AG04449 (cell line): ENCODE data around the gene BCR.
"Not testable (repeated sequence)": the region's sequence is repeated elsewhere in the genome, so short reads cannot be mapped to it uniquely, and the experiment has no call there.

Experiments used
- CTCF ChIA-PET: fragments of 350-600 bp; formaldehyde crosslinking; extraction: SDS; loops from one replicate; lab custom pipeline; 2021; ENCODE audit warnings: antibody characterized with exemption; lab: Yijun Ruan, JAX
- POLR2A ChIA-PET: fragments of 400-600, 350-600 bp; formaldehyde crosslinking; extraction: SDS; loops from one replicate; lab custom pipeline; 2020; ENCODE audit warnings: antibody characterized with exemption, inconsistent platforms; lab: Yijun Ruan, JAX
- DNase-seq: peaks from one replicate; pipeline ENCODE4 v3.0.0-alpha.2; 2010; ENCODE audit warnings: low read depth, low spot score
- H3K4me3 ChIP-seq: 2 replicates; pipeline ENCODE4 v1.5.1; 2011; ENCODE audit warnings: low read depth, mild to moderate bottlenecking, control low read depth, low read length
- TF ChIP-seq, protein P1 (sequence below): IDR thresholded peaks from one replicate; pipeline ENCODE4 v1.5.1; 2011; ENCODE audit warnings: mild to moderate bottlenecking, moderate library complexity, low read length, control low read depth, inconsistent platforms; ENCODE audit not compliant: insufficient read depth; ENCODE audit errors: missing control alignments

Gene BCR

GRCh38 chr22:23361676-23362075 lies 181.4 kb downstream of the BCR start:
- DNase-seq = no peak
- ChIA-PET POLR2A (no interaction called here), CTCF (interaction anchor here (0.6 kb wide), 1 partner anchor 401 kb away, joined by 3 read pairs; the partner anchor contains the start of gene C22orf15)
- TF ChIP-seq, protein P1, sequence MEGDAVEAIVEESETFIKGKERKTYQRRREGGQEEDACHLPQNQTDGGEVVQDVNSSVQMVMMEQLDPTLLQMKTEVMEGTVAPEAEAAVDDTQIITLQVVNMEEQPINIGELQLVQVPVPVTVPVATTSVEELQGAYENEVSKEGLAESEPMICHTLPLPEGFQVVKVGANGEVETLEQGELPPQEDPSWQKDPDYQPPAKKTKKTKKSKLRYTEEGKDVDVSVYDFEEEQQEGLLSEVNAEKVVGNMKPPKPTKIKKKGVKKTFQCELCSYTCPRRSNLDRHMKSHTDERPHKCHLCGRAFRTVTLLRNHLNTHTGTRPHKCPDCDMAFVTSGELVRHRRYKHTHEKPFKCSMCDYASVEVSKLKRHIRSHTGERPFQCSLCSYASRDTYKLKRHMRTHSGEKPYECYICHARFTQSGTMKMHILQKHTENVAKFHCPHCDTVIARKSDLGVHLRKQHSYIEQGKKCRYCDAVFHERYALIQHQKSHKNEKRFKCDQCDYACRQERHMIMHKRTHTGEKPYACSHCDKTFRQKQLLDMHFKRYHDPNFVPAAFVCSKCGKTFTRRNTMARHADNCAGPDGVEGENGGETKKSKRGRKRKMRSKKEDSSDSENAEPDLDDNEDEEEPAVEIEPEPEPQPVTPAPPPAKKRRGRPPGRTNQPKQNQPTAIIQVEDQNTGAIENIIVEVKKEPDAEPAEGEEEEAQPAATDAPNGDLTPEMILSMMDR = no peak
- H3K4me3 ChIP-seq = no peak overlapping the region

DNA sequence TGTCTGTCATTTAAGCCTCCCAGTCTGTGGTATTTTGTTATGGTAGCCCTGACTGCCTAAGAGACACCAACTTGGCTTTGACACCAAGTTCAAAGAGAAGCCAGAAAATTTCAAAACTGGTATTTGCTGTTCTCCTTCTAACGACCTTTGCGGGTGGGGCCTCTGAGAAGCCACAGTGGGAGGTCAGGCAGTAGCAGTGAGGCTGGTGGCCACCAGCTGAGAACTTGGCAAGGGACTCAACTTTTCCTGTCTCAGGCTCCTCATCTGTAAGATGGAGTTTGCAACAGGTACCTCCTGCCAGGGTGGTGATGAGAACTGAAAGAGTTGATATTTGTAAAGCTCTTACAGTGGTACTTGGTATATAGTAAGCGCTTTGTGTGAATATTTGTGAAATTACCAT lies 183.4 kb downstream of the BCR start:
- ChIA-PET CTCF (interaction anchor here (1.7 to 2.0 kb wide), 2 partner anchors 22 kb away, joined by 5 to 9 read pairs; no protein-coding TSS in a partner anchor), POLR2A (no interaction called here)
- H3K4me3 ChIP-seq = no peak overlapping the region
- TF ChIP-seq, protein P1 = no peak
- no peak for DNase-seq

- CTCF ChIA-PET = interaction anchor here (2.0 kb wide), 1 partner anchor 22 kb away, joined by 9 read pairs; no protein-coding TSS in a partner anchor
- POLR2A ChIA-PET = no interaction called here
- no peak for DNase-seq
- TF ChIP-seq, protein P1 = no peak
- H3K4me3 ChIP-seq = no peak overlapping the region
Measured at GRCh38 chr22:23364389-23364788, 184.1 kb downstream of the BCR start.

- CTCF ChIA-PET = interaction anchor here (2.0 kb wide), 1 partner anchor 20 kb away, joined by 9 read pairs; no protein-coding TSS in a partner anchor
- TF ChIP-seq, protein P1 = no peak
- POLR2A ChIA-PET = no interaction called here
- no peak for DNase-seq
- H3K4me3 ChIP-seq = no peak overlapping the region
Measured at GRCh38 chr22:23365524-23365923, 185.2 kb downstream of the BCR start.

DNA sequence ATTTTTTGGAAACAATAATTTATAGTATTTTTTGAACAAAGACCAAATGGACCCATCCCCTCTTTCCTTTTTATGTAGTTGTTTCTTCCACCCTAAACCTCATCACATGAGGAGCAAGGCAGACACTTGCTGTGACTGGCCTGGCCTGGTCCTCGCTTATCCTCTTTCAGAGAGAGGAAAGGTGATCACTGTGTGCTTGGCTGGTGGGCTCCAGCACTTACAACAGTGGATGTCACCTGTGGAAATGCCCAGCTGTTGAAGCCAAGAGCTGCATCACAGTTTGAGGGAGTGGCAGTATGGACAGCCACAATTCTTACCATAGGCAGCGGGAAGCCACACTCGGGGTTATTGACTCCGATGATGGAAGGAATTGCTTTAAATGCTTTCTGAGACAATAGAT lies 185.7 kb downstream of the BCR start:
- ChIA-PET POLR2A (no interaction called here), CTCF (no interaction called here)
- TF ChIP-seq, protein P1 = no peak
- DNase-seq = no peak
- no peak overlapping the region for H3K4me3 ChIP-seq

- CTCF ChIA-PET = interaction anchor here (1.8 kb wide), 1 partner anchor 19 kb away, joined by 9 read pairs; no protein-coding TSS in a partner anchor
- DNase-seq, POLR2A ChIA-PET, H3K4me3 ChIP-seq: not testable (repeated sequence)
Measured at GRCh38 chr22:23367196-23367595, 186.9 kb downstream of the BCR start.
